GM18511 (cell line): Measurements from ENCODE around the gene TRAPPC3.
"Not testable (repeated sequence)": the region's sequence is repeated elsewhere in the genome, so short reads cannot be mapped to it uniquely, and the experiment has no call there.

Source experiments
- ATAC-seq: cut with Tn5 transposase; IDR thresholded peaks from one replicate; pipeline ENCODE4 v1.9.1; 2021; ENCODE audit warnings: mild to moderate bottlenecking, moderate library complexity; ENCODE audit not compliant: unreplicated experiment

Gene TRAPPC3

DNA sequence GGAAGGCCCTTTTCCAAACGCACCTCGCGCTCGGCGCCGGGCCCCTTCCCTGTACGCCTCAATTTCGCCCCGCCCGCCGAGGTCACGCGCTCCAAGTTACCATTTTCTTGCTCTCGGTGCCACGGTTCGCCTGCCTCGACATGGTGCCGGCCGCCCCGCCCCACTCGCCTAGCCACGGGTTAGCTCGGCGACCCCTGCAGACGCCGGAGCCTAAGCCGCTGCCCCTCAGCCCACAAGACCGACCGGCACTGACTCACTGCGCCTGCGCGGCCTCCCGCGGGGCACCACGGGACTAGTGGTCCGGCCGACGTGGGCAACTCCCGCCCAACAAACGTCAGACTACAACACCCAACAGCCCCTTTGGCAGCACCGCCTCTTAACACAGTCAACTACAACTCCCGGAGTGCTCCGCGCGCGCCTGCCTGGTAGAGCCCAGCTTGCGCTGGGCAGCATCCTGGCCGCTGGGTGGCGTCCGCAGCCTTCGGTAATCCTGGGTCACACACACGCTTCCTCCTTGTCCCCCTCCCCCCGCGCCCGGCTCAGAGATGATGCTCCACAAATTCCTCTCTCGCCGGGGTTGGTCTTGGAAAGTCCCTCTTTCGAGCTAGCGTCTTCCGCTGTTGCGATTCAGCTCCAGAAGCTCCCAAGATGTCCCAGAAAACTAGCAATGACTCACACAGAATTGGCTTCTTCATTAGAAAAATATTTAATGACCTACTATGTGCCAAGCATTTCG lies at the start of gene TRAPPC3:
Gene TRAPPC3 (minus strand): TSS at position 250 of the 736 bp plus-strand sequence. CDS start 108 bp downstream, at position 142.
- peak; percentile 88 for ATAC-seq

DNA sequence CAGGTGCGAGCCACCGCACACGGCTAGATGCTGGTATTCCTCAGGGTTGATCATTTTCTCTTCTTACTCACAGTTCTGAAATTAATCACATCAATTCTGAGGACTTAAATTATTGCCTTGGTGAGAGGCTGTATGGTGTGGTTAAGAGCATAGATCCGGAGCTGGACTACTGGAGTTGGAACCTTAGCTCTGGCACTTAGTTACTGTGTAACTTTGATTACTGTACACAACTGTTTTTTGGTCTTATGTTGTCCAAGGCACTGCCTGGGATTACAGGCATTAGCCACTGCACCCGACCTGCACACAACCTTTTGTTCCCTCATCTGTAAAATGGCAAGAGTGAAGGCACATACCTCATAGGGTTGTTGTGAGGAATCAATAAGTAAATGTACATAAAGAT lies 49.4 kb upstream of the TRAPPC3 start:
- ATAC-seq: no peak

DNA sequence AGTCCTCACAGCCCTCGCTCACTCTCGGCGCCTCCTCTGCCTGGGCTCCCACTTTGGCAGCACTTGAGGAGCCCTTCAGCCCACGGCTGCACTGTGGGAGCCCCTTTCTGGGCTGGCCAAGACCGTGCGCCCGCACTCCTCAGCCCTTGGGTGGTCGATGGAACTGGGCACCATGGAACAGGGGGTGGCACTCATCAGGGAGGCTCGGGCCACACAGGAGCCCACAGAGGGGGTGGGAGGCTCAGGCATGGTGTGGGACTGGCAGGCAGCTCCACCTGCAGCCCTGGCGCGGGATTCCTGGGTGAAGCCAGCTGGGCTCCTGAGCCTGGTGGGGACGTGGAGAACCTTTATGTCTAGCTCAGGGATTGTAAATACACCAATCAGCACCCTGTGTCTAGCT lies 47.5 kb upstream of the TRAPPC3 start:
- not testable (repeated sequence) for ATAC-seq

DNA sequence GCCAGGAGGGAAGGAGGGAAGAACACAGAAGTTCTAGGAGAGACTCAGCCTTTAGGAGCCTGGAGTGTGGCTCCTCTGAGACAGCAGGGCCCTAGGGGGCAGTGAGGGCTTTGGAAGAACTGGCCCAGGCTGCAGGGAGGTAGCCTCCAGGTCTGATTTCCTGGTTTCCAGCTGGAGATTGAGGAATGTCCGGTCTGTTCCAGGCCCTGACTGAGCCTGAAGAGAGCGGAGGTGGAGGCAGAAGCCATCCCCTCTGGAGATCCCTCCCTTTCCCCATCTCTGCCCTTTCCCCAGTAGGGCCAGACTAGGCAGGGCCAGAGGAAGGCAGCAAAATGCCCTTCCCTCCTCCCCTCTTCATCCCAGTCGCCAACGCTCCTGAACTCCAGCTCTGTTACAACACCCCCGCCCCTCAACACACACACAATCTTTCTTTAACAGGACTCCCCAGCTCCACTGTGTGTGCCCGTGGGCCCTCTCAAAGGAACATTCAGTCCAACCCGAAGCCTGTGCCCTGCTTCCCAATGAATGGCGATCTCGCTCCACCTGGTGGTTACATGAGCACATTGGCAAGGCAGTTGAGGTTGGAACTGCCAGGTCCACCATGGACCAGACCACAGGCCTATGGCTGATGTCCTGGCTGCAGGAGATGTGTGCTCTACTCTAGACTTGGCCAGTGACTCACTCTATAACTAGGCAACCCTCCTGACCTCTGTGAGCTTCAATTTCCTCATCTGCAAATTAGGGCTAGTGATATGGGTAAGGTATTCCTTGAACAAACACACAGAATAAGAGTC lies 38.7 kb upstream of the TRAPPC3 start:
- no peak for ATAC-seq

DNA sequence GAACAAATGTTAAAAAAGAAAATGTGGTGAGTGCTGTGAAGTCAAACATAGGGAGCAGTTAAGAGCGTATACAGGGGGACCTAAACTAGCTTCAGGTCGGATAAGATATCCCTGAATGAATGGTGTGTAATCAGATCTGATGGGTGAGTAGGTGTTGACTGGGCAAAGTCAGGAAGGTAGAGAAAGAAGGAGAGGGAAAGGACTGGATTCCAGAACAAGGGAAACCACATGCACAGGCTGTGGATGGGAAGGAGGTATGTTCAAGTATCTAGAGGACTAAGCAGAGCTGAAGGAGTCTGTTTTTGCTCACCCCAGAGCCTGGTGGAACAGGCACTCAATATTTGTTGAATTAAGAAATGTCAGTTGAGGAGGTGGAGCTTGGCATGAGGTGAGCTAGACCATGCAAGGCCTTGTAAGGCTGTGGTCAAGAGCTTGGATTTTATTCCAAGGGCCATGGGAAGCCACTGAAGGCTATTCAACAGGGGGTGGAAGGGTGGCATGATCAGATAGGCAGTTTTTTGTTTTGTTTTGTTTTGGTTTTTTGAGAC lies 34.1 kb upstream of the TRAPPC3 start:
- ATAC-seq: no peak

DNA sequence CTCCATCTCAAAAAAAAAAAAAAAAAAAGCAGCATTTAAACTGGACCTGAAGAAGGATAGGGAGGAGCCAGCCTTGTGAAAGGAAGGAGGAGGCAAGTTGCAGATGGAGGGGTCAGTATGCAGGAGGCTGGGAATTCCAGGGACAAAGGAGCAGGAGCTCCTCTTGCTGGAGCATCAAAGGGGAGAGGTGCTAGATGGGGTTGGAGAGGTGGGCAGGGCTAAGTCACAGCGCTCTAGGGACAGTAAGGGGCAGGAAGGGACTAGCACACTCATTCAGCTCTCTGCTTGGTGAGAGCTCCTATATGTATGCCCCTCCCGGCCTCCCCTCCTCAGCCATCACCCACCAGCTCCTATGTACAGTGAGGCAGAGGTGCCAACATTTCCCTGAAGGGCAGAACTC lies 33.4 kb upstream of the TRAPPC3 start:
- ATAC-seq: no peak

DNA sequence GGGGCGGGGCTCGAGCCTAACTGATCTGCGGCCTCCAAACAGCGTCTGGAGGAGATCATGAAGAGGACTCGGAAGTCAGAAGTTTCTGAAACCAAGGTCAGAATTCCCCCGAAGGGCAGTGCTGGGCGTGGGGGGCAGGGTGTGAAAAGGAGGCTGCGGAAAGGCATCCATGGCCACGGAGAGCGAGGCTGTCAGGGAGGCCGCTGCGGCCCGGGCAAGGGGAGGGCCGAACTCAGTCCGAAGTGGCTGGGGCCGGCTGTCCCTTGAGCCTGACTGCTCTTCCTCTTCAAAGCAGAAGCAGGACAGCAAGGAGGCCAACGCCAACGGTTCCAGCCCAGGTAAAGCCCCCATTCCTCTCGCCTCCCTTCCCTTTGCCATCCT lies 29.9 kb upstream of the TRAPPC3 start:
- no peak for ATAC-seq

DNA sequence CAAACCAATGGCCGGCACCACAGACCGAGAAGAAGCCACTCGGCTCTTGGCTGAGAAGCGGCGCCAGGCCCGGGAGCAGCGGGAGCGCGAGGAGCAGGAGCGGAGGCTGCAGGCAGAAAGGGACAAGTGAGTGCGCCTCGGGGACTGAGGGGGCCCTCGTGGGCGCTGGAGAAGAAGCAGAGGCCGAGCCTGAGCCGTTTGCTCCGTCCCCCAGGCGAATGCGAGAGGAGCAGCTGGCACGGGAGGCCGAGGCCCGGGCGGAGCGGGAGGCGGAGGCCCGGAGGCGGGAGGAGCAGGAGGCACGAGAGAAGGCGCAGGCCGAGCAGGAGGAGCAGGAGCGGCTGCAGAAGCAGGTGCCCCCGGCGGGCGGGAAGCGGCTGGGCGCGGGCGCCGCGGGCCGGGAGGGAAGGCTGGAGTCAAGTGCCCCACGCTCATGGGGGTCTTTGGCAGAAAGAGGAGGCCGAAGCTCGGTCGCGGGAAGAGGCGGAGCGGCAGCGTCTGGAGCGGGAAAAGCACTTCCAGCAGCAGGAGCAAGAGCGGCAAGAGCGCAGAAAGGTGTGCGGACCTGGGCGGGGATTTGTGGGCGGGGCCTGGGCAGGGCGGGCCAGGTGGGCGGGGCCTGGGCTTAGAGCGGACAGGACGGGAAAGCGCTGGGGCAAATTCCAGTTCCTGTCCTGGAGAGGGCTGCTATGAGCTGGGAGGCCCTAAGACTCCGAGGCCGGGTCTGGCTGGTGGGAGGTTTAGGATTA lies 29.4 kb upstream of the TRAPPC3 start:
- no peak for ATAC-seq

DNA sequence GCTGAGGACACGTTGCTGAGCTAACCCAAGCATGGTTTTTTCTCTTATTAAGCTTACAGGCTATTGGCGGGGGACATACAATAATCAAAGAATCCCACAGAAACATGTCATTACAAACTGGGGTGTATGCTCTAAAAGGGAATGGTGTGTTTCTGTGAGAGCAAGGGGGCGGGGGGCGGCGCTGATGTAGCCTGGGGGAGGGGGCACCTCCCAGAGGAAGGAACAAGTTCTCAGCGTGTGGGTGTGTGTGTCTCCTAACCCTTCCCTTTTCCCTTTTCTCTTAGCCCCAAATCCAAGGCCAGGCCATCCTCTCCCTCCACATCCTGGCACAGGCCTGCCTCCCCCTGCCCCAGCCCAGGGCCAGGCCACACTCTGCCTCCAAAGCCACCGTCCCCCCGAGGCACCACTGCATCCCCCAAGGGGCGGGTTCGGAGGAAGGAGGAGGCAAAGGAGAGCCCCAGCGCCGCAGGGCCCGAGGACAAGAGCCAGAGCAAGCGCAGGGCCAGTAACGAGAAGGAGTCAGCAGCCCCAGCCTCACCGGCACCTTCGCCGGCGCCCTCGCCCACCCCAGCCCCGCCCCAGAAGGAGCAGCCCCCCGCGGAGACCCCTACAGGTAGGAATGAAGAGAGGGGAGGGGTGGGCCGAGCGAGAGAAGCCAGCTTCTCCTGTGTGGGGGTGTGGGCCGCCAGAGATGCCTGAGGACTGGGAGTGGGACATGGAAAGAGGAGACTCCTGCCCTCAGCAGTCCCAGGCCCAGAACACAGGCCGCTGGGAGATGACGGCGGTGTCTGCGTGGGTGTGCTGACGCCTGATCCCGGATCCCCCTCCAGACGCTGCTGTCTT lies 28.5 kb upstream of the TRAPPC3 start:
- no peak for ATAC-seq

DNA sequence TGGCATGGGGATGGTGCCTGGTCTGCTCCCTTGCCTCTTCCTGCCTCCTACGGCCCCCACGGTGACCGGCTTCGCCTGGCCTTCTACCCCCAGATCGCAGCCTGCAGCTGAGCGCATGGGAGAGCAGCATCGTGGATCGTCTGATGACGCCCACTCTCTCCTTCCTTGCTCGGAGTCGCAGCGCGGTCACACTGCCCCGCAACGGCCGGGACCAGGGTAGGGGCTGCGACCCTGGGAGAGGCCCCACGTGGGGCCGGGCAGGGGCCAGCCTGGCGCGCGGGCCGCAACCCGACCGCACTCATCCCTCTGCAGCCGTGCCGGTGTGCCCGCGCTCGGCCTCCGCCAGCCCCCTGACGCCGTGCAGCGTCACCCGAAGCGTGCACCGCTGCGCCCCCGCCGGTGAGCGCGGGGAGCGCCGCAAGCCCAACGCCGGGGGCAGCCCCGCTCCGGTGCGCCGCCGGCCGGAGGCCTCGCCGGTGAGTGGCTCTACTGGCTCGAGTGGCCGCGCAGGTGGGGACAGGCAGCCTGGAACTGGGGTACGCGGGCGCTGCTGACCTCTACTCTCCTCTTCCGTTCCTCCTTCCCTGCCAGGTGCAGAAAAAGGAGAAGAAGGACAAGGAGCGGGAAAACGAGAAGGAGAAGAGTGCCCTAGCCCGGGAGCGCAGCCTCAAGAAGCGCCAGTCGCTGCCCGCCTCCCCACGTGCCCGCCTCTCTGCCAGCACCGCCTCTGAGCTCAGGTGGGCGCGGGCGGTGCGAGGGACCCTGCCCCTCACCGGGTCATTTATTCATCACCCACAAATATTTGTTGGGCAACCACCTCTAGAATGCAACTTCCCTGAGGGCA lies 27.0 kb upstream of the TRAPPC3 start:
- no peak for ATAC-seq

DNA sequence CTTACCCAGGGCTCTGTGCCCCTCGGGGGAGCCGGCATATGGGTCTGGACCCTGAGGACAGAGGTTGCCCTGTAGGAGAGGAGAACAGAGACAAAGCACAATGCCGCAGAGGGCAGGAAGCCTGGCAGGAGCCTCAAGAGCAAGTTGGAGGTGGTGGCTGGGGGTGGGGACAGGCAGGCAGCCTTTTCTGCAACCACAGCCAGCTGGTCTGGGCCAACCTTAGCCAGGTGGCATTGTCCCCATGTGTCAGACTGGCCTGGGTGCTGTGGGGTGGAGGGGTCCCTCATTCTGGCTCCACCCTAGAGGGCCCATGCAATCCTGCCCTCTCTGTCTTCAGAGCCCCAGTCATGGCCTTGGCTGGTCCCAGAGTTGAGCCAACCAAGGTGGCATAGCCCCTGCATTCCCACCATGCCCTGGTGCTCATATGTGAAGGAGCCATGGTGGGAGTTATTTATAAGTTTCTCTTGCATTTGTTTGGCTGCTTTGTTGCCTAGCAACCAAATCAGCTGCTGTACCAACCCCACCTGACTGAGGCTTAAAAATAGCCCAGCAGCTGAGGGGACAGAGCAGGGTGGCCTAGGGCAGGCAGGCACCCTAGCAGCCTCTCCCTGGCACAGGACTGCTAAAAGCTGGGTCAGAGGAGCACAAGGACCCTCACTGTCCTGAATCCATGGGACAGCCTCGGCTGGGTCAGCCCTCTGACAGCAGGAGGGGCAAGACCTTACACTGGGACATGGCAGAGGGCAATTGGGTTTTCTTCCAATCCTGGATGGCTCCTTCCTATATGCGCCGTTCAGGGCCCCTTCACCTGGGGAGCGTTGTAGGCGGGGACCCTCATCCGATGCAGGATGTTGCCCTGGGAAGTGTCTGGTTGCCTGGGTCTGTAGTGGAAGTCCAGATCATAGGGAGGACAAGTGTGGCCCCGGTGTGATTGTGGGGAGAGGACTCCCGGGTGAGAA lies 26.1 kb upstream of the TRAPPC3 start:
- ATAC-seq: no peak

DNA sequence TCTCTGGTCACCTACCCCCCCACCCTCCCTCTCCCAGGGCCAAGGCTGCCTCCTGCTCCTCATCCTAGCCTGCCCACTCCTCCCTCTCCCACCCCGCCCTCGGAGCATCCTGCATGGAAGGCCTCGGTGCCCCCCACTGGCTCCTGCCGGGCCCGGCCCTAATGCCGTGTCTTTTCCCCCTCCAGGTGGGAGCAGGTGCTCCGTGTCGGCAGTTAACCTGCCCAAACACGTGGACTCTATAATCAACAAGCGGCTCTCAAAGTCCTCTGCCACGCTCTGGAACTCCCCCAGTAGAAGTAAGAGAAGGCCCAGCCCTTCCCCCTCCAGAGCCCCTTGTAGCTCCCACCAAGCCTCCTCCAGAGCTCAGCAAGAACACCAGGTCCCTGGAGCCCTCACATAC lies 25.4 kb upstream of the TRAPPC3 start:
- ATAC-seq: no peak

DNA sequence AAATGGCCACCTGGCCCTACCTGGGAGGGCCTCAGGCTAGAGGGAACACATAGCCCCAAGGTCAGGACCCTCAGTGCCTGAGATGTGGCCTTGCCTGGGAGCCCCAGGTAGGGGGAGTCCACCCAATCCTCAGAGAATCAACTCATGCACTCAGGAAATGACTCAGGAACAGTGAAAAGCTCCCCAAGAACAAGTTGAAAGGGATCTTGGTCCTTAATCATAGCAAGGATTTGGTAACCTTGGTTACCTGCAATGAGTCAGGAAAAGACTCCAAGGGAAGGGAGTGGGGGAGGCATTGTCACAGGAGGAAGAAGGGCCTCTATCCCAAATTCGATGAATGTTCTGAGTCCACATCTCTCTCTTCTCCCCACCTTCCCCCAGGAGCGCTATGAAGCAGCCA lies 23.7 kb upstream of the TRAPPC3 start:
- no peak for ATAC-seq

DNA sequence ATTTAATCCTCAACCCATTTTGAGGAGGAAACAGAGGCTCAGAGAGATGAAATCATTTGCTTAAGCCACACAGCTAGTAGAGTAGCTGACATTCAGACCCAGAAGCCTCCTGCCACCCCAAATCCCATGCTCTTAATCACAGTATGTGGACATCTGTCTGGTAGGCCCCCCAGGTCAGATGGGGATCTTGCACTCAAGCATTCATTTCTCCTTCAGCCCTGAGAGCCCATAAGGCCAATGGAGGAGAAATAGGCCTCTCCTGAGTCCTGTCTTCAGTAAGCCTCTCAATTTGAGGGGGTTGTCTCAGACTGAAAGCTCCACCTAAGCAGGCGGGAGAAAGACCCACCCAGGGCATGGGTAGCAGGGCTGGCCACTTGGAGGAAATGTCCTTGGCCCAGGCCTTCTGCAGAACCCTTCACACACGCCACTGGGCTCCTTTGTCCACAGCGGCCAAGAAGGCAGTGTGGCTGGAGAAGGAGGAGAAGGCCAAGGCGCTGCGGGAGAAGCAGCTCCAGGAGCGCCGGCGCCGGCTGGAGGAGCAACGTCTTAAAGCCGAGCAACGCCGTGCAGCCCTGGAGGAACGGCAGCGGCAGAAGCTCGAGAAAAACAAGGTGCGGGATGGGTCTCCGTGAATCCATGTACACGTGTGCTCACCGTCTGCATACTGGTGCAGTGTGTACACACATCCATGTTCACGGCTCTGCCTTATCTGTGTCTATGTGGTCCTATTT lies 22.9 kb upstream of the TRAPPC3 start:
- no peak for ATAC-seq

DNA sequence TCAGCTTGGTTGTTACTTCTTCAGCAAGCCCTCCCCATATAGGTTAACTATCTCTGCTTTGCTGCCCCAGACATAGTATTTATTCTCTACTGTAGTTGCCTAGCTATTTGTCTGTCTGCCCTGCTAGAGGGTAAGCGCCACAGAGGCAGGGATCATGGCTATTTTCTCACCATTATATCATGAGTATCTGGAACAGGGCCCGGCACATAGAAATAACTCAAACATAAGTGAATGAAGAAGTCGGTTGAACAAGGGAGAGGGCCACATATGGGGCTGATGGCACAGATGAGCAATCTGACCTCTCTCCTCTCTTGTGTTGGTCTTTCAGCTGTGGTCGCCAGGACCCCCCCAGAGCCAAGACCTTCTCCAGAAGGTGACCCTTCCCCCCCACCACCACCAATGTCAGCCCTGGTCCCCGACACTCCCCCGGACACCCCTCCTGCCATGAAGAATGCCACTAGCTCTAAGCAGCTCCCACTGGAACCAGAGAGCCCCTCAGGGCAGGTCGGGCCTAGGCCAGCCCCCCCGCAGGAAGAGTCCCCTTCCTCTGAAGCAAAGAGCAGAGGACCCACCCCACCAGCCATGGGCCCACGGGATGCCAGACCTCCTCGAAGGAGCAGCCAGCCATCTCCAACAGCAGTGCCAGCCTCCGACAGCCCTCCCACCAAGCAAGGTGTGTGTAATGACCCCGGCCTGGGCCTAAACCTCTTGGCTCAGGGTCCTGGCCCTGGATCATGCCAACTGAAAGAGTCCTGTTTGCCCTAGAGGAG lies 21.5 kb upstream of the TRAPPC3 start:
- no peak for ATAC-seq

DNA sequence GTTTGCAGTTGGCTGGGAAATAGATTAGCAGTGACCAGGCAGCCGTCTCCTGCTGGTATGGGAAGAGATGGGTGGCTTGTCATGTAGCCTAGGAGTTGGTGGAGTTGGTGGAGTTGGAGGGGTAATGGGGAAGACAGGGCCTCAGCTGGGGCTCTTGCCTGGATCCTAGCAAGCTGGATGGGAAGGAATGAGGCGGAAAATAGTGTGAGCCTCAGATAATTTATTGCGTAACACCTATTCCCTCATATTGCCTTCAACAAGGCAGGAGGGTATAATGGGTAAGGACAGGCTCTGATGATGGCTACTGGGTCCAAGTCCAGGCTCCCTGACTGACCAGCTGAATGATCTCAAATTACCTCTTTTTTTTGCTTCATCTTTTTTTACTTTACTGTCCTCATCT lies 19.2 kb upstream of the TRAPPC3 start:
- ATAC-seq: no peak
